ENCODE results near the gene PTPRC.

Gene PTPRC

GRCh38 chr1:198674009-198674408 is 35.2 kb downstream of the PTPRC start:
- DNase-seq (ENCODE audit: low read depth in 2 of 2): no peak

- no peak for DNase-seq (ENCODE audit: low read depth in 2 of 2)
Observed at GRCh38 chr1:198676253-198676652, 37.4 kb downstream of the PTPRC start.

- DNase-seq (ENCODE audit: low read depth in 2 of 2): no peak
Observed at GRCh38 chr1:198677027-198677426, 38.2 kb downstream of the PTPRC start.

GRCh38 chr1:198677871-198678270 is 39.0 kb downstream of the PTPRC start:
- no peak for DNase-seq (ENCODE audit: low read depth in 2 of 2)

GRCh38 chr1:198678301-198678836 is 39.5 kb downstream of the PTPRC start:
- no peak for DNase-seq (ENCODE audit: low read depth in 2 of 2)

GRCh38 chr1:198678901-198679329 is 40.1 kb downstream of the PTPRC start:
- DNase-seq (ENCODE audit: low read depth in 2 of 2): no peak

- no peak for DNase-seq (ENCODE audit: low read depth in 2 of 2)
Observed at GRCh38 chr1:198679535-198680173, 40.8 kb downstream of the PTPRC start.

- DNase-seq (ENCODE audit: low read depth in 2 of 2): no peak
Observed at GRCh38 chr1:198680174-198680875, 41.5 kb downstream of the PTPRC start.

- no peak for DNase-seq (ENCODE audit: low read depth in 2 of 2)
Observed at GRCh38 chr1:198681252-198681651, 42.4 kb downstream of the PTPRC start.

- peak; percentile 34 to 57 for DNase-seq (ENCODE audit: low read depth in 2 of 2)
Observed at GRCh38 chr1:198681831-198682759, 43.3 kb downstream of the PTPRC start.

- DNase-seq (ENCODE audit: low read depth in 2 of 2): no peak
Observed at GRCh38 chr1:198682850-198683249, 44.0 kb downstream of the PTPRC start.

- no peak for DNase-seq (ENCODE audit: low read depth in 2 of 2)
Observed at GRCh38 chr1:198683449-198683848, 44.6 kb downstream of the PTPRC start.

- no peak for DNase-seq (ENCODE audit: low read depth in 2 of 2)
Observed at GRCh38 chr1:198686069-198686728, 47.4 kb downstream of the PTPRC start.

GRCh38 chr1:198687429-198687828 is 48.6 kb downstream of the PTPRC start:
- no peak for DNase-seq (ENCODE audit: low read depth in 2 of 2)

- DNase-seq (ENCODE audit: low read depth in 2 of 2): no peak
Observed at GRCh38 chr1:198691063-198691462, 52.2 kb downstream of the PTPRC start.

GRCh38 chr1:198693321-198693720 is 54.5 kb downstream of the PTPRC start:
- no peak for DNase-seq (ENCODE audit: low read depth in 2 of 2)

- no peak for DNase-seq (ENCODE audit: low read depth in 2 of 2)
Observed at GRCh38 chr1:198694542-198694941, 55.7 kb downstream of the PTPRC start.

GRCh38 chr1:198696211-198696610 is 57.4 kb downstream of the PTPRC start:
- DNase-seq (ENCODE audit: low read depth in 2 of 2): no peak

- peak; percentile 67 to 70 for DNase-seq (ENCODE audit: low read depth in 2 of 2)
Observed at GRCh38 chr1:198699167-198700015, 60.6 kb downstream of the PTPRC start.

- DNase-seq (ENCODE audit: low read depth in 2 of 2): no peak
Observed at GRCh38 chr1:198700016-198700392, 61.2 kb downstream of the PTPRC start.

GRCh38 chr1:198700396-198700795 is 61.6 kb downstream of the PTPRC start:
- no peak for DNase-seq (ENCODE audit: low read depth in 2 of 2)
